ENCODE results near the gene PLEKHA7.

PLEKHA7 gene

GRCh38 chr11:16791191-16791961 is 222.8 kb downstream of the PLEKHA7 start:
- TF ChIP-seq JUND (IDR thresholded peaks at IDR 0.05; ENCODE audit: low read depth) = no peak
- DNase-seq (ENCODE audit: low read depth in 1 of 2, low spot score in 1 of 2) = no peak
- in situ Hi-C loops (cut with HindIII; ENCODE audit: low pct_unique_long_range_greater_than_20kb, low sequenced_read_pairs) = no loop called here

- no peak for DNase-seq (ENCODE audit: low read depth in 1 of 2, low spot score in 1 of 2)
- no peak for TF ChIP-seq JUND (IDR thresholded peaks at IDR 0.05; ENCODE audit: low read depth)
- in situ Hi-C loops (cut with HindIII; ENCODE audit: low pct_unique_long_range_greater_than_20kb, low sequenced_read_pairs) = no loop called here
Observed at GRCh38 chr11:16790486-16791190, 223.6 kb downstream of the PLEKHA7 start.

- no peak for TF ChIP-seq JUND (IDR thresholded peaks at IDR 0.05; ENCODE audit: low read depth)
- no peak for DNase-seq (ENCODE audit: low read depth in 1 of 2, low spot score in 1 of 2)
- in situ Hi-C loops (cut with HindIII; ENCODE audit: low pct_unique_long_range_greater_than_20kb, low sequenced_read_pairs) = no loop called here
Observed at GRCh38 chr11:16789560-16790485, 224.4 kb downstream of the PLEKHA7 start.

- in situ Hi-C loops (cut with HindIII; ENCODE audit: low pct_unique_long_range_greater_than_20kb, low sequenced_read_pairs) = no loop called here
- TF ChIP-seq JUND (IDR thresholded peaks at IDR 0.05; ENCODE audit: low read depth) = no peak
- no peak for DNase-seq (ENCODE audit: low read depth in 1 of 2, low spot score in 1 of 2)
Observed at GRCh38 chr11:16789063-16789420, 225.2 kb downstream of the PLEKHA7 start.

GRCh38 chr11:16788141-16789062 is 225.8 kb downstream of the PLEKHA7 start:
- in situ Hi-C loops (cut with HindIII; ENCODE audit: low pct_unique_long_range_greater_than_20kb, low sequenced_read_pairs) = no loop called here
- no peak for TF ChIP-seq JUND (IDR thresholded peaks at IDR 0.05; ENCODE audit: low read depth)
- peak; percentile 24 to 56 for DNase-seq (ENCODE audit: low read depth in 1 of 2, low spot score in 1 of 2)

- no peak for DNase-seq (ENCODE audit: low read depth in 1 of 2, low spot score in 1 of 2)
- in situ Hi-C loops (cut with HindIII; ENCODE audit: low pct_unique_long_range_greater_than_20kb, low sequenced_read_pairs) = no loop called here
- TF ChIP-seq JUND (IDR thresholded peaks at IDR 0.05; ENCODE audit: low read depth) = no peak
Observed at GRCh38 chr11:16787035-16787742, 227.0 kb downstream of the PLEKHA7 start.

GRCh38 chr11:16786131-16786530 is 228.1 kb downstream of the PLEKHA7 start:
- no peak for DNase-seq (ENCODE audit: low read depth in 1 of 2, low spot score in 1 of 2)
- no peak for TF ChIP-seq JUND (IDR thresholded peaks at IDR 0.05; ENCODE audit: low read depth)
- in situ Hi-C loops (cut with HindIII; ENCODE audit: low pct_unique_long_range_greater_than_20kb, low sequenced_read_pairs) = no loop called here

GRCh38 chr11:16785520-16786128 is 228.6 kb downstream of the PLEKHA7 start:
- in situ Hi-C loops (cut with HindIII; ENCODE audit: low pct_unique_long_range_greater_than_20kb, low sequenced_read_pairs) = no loop called here
- DNase-seq (ENCODE audit: low read depth in 1 of 2, low spot score in 1 of 2) = peak; percentile 67 to 73
- TF ChIP-seq JUND (IDR thresholded peaks at IDR 0.05; ENCODE audit: low read depth) = no peak

GRCh38 chr11:16784666-16785065 is 229.5 kb downstream of the PLEKHA7 start:
- TF ChIP-seq JUND (IDR thresholded peaks at IDR 0.05; ENCODE audit: low read depth) = no peak
- DNase-seq (ENCODE audit: low read depth in 1 of 2, low spot score in 1 of 2) = no peak
- in situ Hi-C loops (cut with HindIII; ENCODE audit: low pct_unique_long_range_greater_than_20kb, low sequenced_read_pairs) = no loop called here

- no peak for DNase-seq (ENCODE audit: low read depth in 1 of 2, low spot score in 1 of 2)
- TF ChIP-seq JUND (IDR thresholded peaks at IDR 0.05; ENCODE audit: low read depth) = no peak
- in situ Hi-C loops (cut with HindIII; ENCODE audit: low pct_unique_long_range_greater_than_20kb, low sequenced_read_pairs) = no loop called here
Observed at GRCh38 chr11:16784097-16784496, 230.1 kb downstream of the PLEKHA7 start.

- in situ Hi-C loops (cut with HindIII; ENCODE audit: low pct_unique_long_range_greater_than_20kb, low sequenced_read_pairs) = no loop called here
- TF ChIP-seq JUND (IDR thresholded peaks at IDR 0.05; ENCODE audit: low read depth) = no peak
- DNase-seq (ENCODE audit: low read depth in 1 of 2, low spot score in 1 of 2) = no peak
Observed at GRCh38 chr11:16783321-16783801, 230.9 kb downstream of the PLEKHA7 start.
